IMR-90 (cell line): ENCODE measurements around the gene ANKRD40. TPM values are rescaled to one million over a fixed set of nuclear protein-coding genes. Genes with fewer than 3 reads are reported as not detected.

Experiments used
- ATAC-seq: fragments of 200-7000 bp; cut with Tn5 transposase; 2 replicates; pipeline ENCODE4 v1.9.1; 2020; ENCODE audit warnings: low read depth, mild to moderate bottlenecking, moderate library complexity
- BruUV-seq: library from RNA; stranded (reverse); fragments of 400-500 nt; replicated peaks from 2 replicates; lab custom pipeline; 2021; lab: Mats Ljungman, UMichigan
- CTCF ChIA-PET: fragments of 300-600 bp; formaldehyde crosslinking; extraction: SDS; loops from one replicate; lab custom pipeline; 2021; ENCODE audit warnings: antibody characterized with exemption; lab: Yijun Ruan, JAX
- POLR2A ChIA-PET: fragments of 300-600 bp; sonication (Branson Sonifier 250); formaldehyde crosslinking; loops from one replicate; lab custom pipeline; 2022; ENCODE audit warnings: antibody characterized with exemption; ENCODE audit not compliant: unreplicated experiment; lab: Charles Lee
- DNase-seq: peaks from one replicate; pipeline ENCODE4 v3.0.0; 2013
- H2AFZ ChIP-seq: replicated peaks from 2 replicates; pipeline ENCODE3; 2013; ENCODE audit warnings: low read length, mild to moderate bottlenecking; ENCODE audit not compliant: poor library complexity
- H2AK5ac ChIP-seq: 2 replicates; pipeline ENCODE4 v1.6.1; 2013; ENCODE audit warnings: low read depth, low read length, inconsistent platforms
- H2AK9ac ChIP-seq: replicated peaks from 2 replicates; pipeline ENCODE3; 2013; ENCODE audit warnings: mild to moderate bottlenecking, low read depth, low read length, moderate library complexity; ENCODE audit not compliant: poor library complexity
- H2BK120ac ChIP-seq: 2 replicates; pipeline ENCODE4 v1.6.1; 2013; ENCODE audit warnings: low read depth, low read length, inconsistent platforms
- H2BK15ac ChIP-seq: 3 replicates; pipeline ENCODE4 v1.6.1; 2013; ENCODE audit warnings: low read depth, low read length, inconsistent platforms
- H2BK20ac ChIP-seq: 2 replicates; pipeline ENCODE4 v1.6.1; 2013; ENCODE audit warnings: low read depth, mild to moderate bottlenecking, inconsistent platforms, low read length, moderate library complexity
- H2BK5ac ChIP-seq: 2 replicates; pipeline ENCODE4 v1.6.1; 2013; ENCODE audit warnings: mild to moderate bottlenecking, low read depth, low read length, inconsistent platforms; ENCODE audit not compliant: poor library complexity, severe bottlenecking
- H3K14ac ChIP-seq: replicated peaks from 2 replicates; pipeline ENCODE4 v1.6.1; 2013; ENCODE audit warnings: low read depth, low read length, inconsistent platforms
- H3K18ac ChIP-seq: 2 replicates; pipeline ENCODE4 v1.6.1; 2013; ENCODE audit warnings: low read depth, low read length, control low read depth
- H3K23ac ChIP-seq: 2 replicates; pipeline ENCODE4 v1.6.1; 2013; ENCODE audit warnings: low read depth, low read length, inconsistent platforms
- H3K27ac ChIP-seq: 2 replicates; pipeline ENCODE4 v1.5.1; 2013; ENCODE audit warnings: mild to moderate bottlenecking, control low read depth, low read length; ENCODE audit not compliant: insufficient read depth
- H3K27me3 ChIP-seq: 2 replicates; pipeline ENCODE4 v1.6.1; 2013; ENCODE audit warnings: low read length; ENCODE audit not compliant: control insufficient read depth, insufficient read depth
- H3K36me3 ChIP-seq: 2 replicates; pipeline ENCODE4 v1.6.1; 2013; ENCODE audit warnings: low read length, mixed read lengths; ENCODE audit not compliant: control insufficient read depth, insufficient read depth
- H3K4ac ChIP-seq: 2 replicates; pipeline ENCODE4 v1.6.1; 2013; ENCODE audit warnings: low read depth, low read length, inconsistent platforms
- H3K4me1 ChIP-seq: 2 replicates; pipeline ENCODE4 v1.6.1; 2013; ENCODE audit warnings: low read length, mixed read lengths; ENCODE audit not compliant: control insufficient read depth, insufficient read depth
- H3K4me2 ChIP-seq: 2 replicates; pipeline ENCODE4 v1.6.1; 2013; ENCODE audit warnings: low read depth, mild to moderate bottlenecking, control low read depth, low read length, moderate library complexity
- H3K4me3 ChIP-seq: 2 replicates; pipeline ENCODE4 v1.5.1; 2013; ENCODE audit warnings: low read depth, mild to moderate bottlenecking, control low read depth, low read length, moderate library complexity; ENCODE audit not compliant: insufficient read depth
- H3K56ac ChIP-seq: 2 replicates; pipeline ENCODE4 v1.6.1; 2013; ENCODE audit warnings: low read length, inconsistent platforms; ENCODE audit not compliant: insufficient read depth; ENCODE audit errors: extremely low read depth
- H3K79me1 ChIP-seq, 2 experiments: 2 replicates each; pipeline ENCODE4 v1.6.1; 2013; ENCODE audit warnings: low read length in 2 of 2, inconsistent platforms in 1 of 2, low read depth in 1 of 2
- H3K9ac ChIP-seq: 2 replicates; pipeline ENCODE4 v1.6.1; 2013; ENCODE audit warnings: low read depth, low read length, control low read depth
- H3K9me1 ChIP-seq: 2 replicates; pipeline ENCODE4 v1.6.1; 2013; ENCODE audit warnings: low read length, inconsistent platforms; ENCODE audit not compliant: insufficient read depth
- H3K9me3 ChIP-seq: 2 replicates; pipeline ENCODE4 v1.6.1; 2013; ENCODE audit warnings: low read length; ENCODE audit not compliant: control insufficient read depth, insufficient read depth
- H4K20me1 ChIP-seq: 2 replicates; pipeline ENCODE4 v1.6.1; 2013; ENCODE audit warnings: low read length, inconsistent platforms; ENCODE audit not compliant: insufficient read depth
- H4K5ac ChIP-seq: 2 replicates; pipeline ENCODE4 v1.6.1; 2013; ENCODE audit warnings: mild to moderate bottlenecking, low read depth, low read length, control low read depth
- H4K8ac ChIP-seq, 2 experiments: 2 replicates each; pipeline ENCODE4 v1.6.1; 2013; ENCODE audit warnings: low read depth in 2 of 2, low read length in 2 of 2, control low read depth in 1 of 2, inconsistent platforms in 1 of 2
- H4K91ac ChIP-seq: 2 replicates; pipeline ENCODE4 v1.6.1; 2013; ENCODE audit warnings: low read depth, low read length, inconsistent platforms; ENCODE audit not compliant: insufficient read depth
- BHLHE40 ChIP-seq: fragments of 150-350 bp; IDR thresholded peaks from 2 replicates; pipeline ENCODE4 v1.6.1; 2016; ENCODE audit warnings: mild to moderate bottlenecking, low read depth, low read length
- CEBPB ChIP-seq: IDR thresholded peaks from 2 replicates; pipeline ENCODE4 v1.6.1; 2012; ENCODE audit warnings: low read depth, low read length, improper control_type of control experiment
- CHD1 ChIP-seq: IDR thresholded peaks from 2 replicates; pipeline ENCODE4 v1.6.1; 2012; ENCODE audit warnings: low read depth, low read length, improper control_type of control experiment
- CTCF ChIP-seq: conservative IDR thresholded peaks from 2 replicates; pipeline ENCODE4 v1.5.1; 2012; ENCODE audit warnings: mild to moderate bottlenecking, low read depth, low read length, improper control_type of control experiment
- ELK1 ChIP-seq: fragments of 150-350 bp; IDR thresholded peaks from 2 replicates; pipeline ENCODE4 v1.6.1; 2016; ENCODE audit warnings: low read depth, mild to moderate bottlenecking, low read length, moderate library complexity, borderline replicate concordance
- FOS ChIP-seq: fragments of 150-350 bp; IDR thresholded peaks from 2 replicates; pipeline ENCODE4 v1.6.1; 2016; ENCODE audit warnings: low read depth, low read length
- MAFK ChIP-seq: IDR thresholded peaks from 2 replicates; pipeline ENCODE4 v1.6.1; 2012; ENCODE audit warnings: low read depth, low read length, improper control_type of control experiment
- MAZ ChIP-seq: IDR thresholded peaks from 2 replicates; pipeline ENCODE4 v1.6.1; 2012; ENCODE audit warnings: low read depth, mild to moderate bottlenecking, low read length, improper control_type of control experiment, moderate library complexity, borderline replicate concordance
- MXI1 ChIP-seq: IDR thresholded peaks from 2 replicates; pipeline ENCODE4 v1.6.1; 2012; ENCODE audit warnings: low read depth, mild to moderate bottlenecking, low read length, moderate library complexity, borderline replicate concordance
- NFE2L2 ChIP-seq: fragments of 150-350 bp; IDR thresholded peaks from 2 replicates; pipeline ENCODE4 v1.6.1; 2016; ENCODE audit warnings: low read depth, mild to moderate bottlenecking, low read length
- POLR2A ChIP-seq: IDR thresholded peaks from 2 replicates; pipeline ENCODE4 v1.6.1; 2012; ENCODE audit warnings: mild to moderate bottlenecking, low read depth, low read length
- RAD21 ChIP-seq: IDR thresholded peaks from 2 replicates; pipeline ENCODE4 v1.6.1; 2012; ENCODE audit warnings: low read length, improper control_type of control experiment
- RCOR1 ChIP-seq: IDR thresholded peaks from 2 replicates; pipeline ENCODE4 v1.6.1; 2012; ENCODE audit warnings: mild to moderate bottlenecking, low read length, improper control_type of control experiment; ENCODE audit not compliant: insufficient replicate concordance
- RFX5 ChIP-seq: IDR thresholded peaks from 2 replicates; pipeline ENCODE4 v1.8.0; 2012; ENCODE audit warnings: low read depth, mild to moderate bottlenecking, low read length, moderate library complexity
- SMC3 ChIP-seq: fragments of 150-350 bp; IDR thresholded peaks from 2 replicates; pipeline ENCODE4 v1.6.1; 2016; ENCODE audit warnings: low read depth, mild to moderate bottlenecking, antibody characterized with exemption, low read length, moderate library complexity
- USF2 ChIP-seq: fragments of 150-350 bp; IDR thresholded peaks from 2 replicates; pipeline ENCODE4 v1.6.1; 2017; ENCODE audit warnings: mild to moderate bottlenecking, antibody characterized with exemption, low read length, low read depth
- WGBS, 2 experiments: methylation state at CpG; one replicate each; pipeline versions ENCODE4 v1.1.5 to v1.1.7; 2013; ENCODE audit warnings: missing lambda C conversion rate in 2 of 2; ENCODE audit not compliant: insufficient read length in 1 of 2; ENCODE audit errors: extremely low coverage in 2 of 2; 5-methylcytosine and 5-hydroxymethylcytosine counted together
- dilution Hi-C: fragments of 300-500 bp; cut with HindIII; formaldehyde crosslinking; loops from one replicate; pipeline ENCODE4 v1.14.3; 2018; ENCODE audit warnings: low sequenced_read_pairs; ENCODE audit not compliant: unreplicated experiment
- in situ Hi-C: fragments of 300-500 bp; cut with MboI; formaldehyde crosslinking; loops from 3 replicates; pipeline ENCODE4 v1.14.3; 2019; ENCODE audit warnings: low sequenced_read_pairs, inconsistent platforms, mixed read lengths
- intact Hi-C: fragments of 100-400 bp; cut with micrococcal nuclease; formaldehyde crosslinking; loops from 2 replicates; pipeline ENCODE4 v1.10.0; 2022
- polyA plus RNA-seq, 3 experiments: library from polyadenylated mRNA; depleted of rRNA; stranded (reverse); fragments of >200 nt; gene quantifications; 2 replicates each; pipeline ENCODE4 v1.2.3, GENCODE V29; 2012; ENCODE audit warnings: low replicate concordance in 1 of 3
- total RNA-seq: library from RNA; depleted of rRNA; stranded (reverse); fragments of >200 nt; gene quantifications from 2 replicates; pipeline ENCODE4 v1.2.3, GENCODE V29; 2012

Gene ANKRD40
- total and polyA plus RNA-seq, 2 of the 4 experiments (the other 2 are of a cell fraction): 23.4 to 35.8 TPM

GRCh38 chr17:50658616-50659015 lies 49.1 kb downstream of the ANKRD40 start:
- POLR2A ChIA-PET: no interaction called here
- Histone ChIP-seq H2AK5ac (peak overlapping the region; percentile 29; the same call in 1 of the 2 replicates), H3K27me3 (no peaks in the 10 kb centered on the region), H3K4me3 (no peak overlapping the region), H2AK9ac (peak overlapping the region; percentile 81), H3K4me1 (peaks cover 32% of the 10 kb centered on the region), H2BK20ac (no peak overlapping the region), H3K9me3 (no peaks in the 10 kb centered on the region), H4K8ac (peak overlapping the region in 1 of 2 experiments; percentile 24; a peak in 1 of 4 replicates), H3K4me2 (no peak overlapping the region), H4K20me1 (no peaks in the 10 kb centered on the region), H4K91ac (peak overlapping the region; percentile 23; the same call in 1 of the 2 replicates), H2BK120ac (peak overlapping the region; percentile 19; the same call in 1 of the 2 replicates), H3K56ac (no peak overlapping the region), H4K5ac (0 out of 2 replicates have a peak overlapping the region, but pooled peaks have one; percentile 2), H3K36me3 (peaks cover 2% of the 10 kb centered on the region; the same call in 1 of the 2 replicates), H3K23ac (no peak overlapping the region), H2AFZ (peak overlapping the region; percentile 40), H2BK15ac (no peak overlapping the region), H3K9ac (no peak overlapping the region), H3K4ac (peak overlapping the region; percentile 98), H3K27ac (no peak overlapping the region), H3K14ac (no peak overlapping the region), H3K9me1 (peaks cover 38% of the 10 kb centered on the region), H3K18ac (no peak overlapping the region), H3K79me1 (peaks cover 0 to 18% of the 10 kb centered on the region in 2 experiments; a peak in 2 of 4 replicates), H2BK5ac (peak overlapping the region; percentile 27)
- CTCF ChIA-PET: no interaction called here
- no TSS peak for BruUV-seq
- intact Hi-C loops: no loop called here
- DNase-seq (no peak), ATAC-seq (no peak)
- WGBS, 2 experiments: 38% methylated on average over 4 of the region's 6 CpGs; no CpG with 5 or more reads in 1 of the 2 experiments
- TF ChIP-seq FOS: no peak
- no peak for TF ChIP-seq CTCF
- no peak for TF ChIP-seq POLR2A
- TF ChIP-seq RCOR1: no peak
- TF ChIP-seq MXI1: no peak
- no peak for TF ChIP-seq SMC3
- TF ChIP-seq ELK1: no peak
- TF ChIP-seq RFX5: no peak
- no peak for TF ChIP-seq CHD1
- TF ChIP-seq RAD21: no peak
- no peak for TF ChIP-seq CEBPB
- no peak for TF ChIP-seq USF2
- no peak for TF ChIP-seq MAFK
- TF ChIP-seq BHLHE40: no peak
- TF ChIP-seq NFE2L2: no peak
- TF ChIP-seq MAZ: no peak
- in situ Hi-C loops: no loop called here
- dilution Hi-C loops: no loop called here
